ENCODE measurements around the gene WNT1. TPM values are rescaled to one million over a fixed set of nuclear protein-coding genes. Genes with fewer than 3 reads are reported as not detected.

The WNT1 gene
- total and polyA plus RNA-seq, 7 experiments from 2014 or later = 0.24 to 1.5 (median 0.43) TPM; not detected in 2

GRCh38 chr12:49030119-49030518, 52.0 kb downstream of the WNT1 start:
- Histone ChIP-seq H3K4me3 (ENCODE audit: low read length) (no peak overlapping the region), H3K27me3 (ENCODE audit: control insufficient read depth in 2 of 2, insufficient read depth in 2 of 2, low read length in 2 of 2) (no peaks in the 10 kb centered on the region), H3K27ac (ENCODE audit: low read depth, low read length) (no peak overlapping the region), H3K9me3 (ENCODE audit: control insufficient read depth in 2 of 3, low read length in 3 of 3) (no peaks in the 10 kb centered on the region), H3K4me1 (ENCODE audit: control insufficient read depth in 2 of 2, insufficient read depth in 2 of 2, low read length in 2 of 2) (no peaks in the 10 kb centered on the region), H3K36me3 (ENCODE audit: control insufficient read depth in 2 of 3, insufficient read depth in 3 of 3, low read length in 3 of 3) (peaks cover 16 to 84% (median 19%) of the 10 kb centered on the region in 3 experiments)
- Mint-ChIP-seq H3K4me1 (peaks cover 0 to 10% (median 0%) of the 10 kb centered on the region in 7 donors), H3K36me3 (peaks cover under 1 to 28% (median 11%) of the 10 kb centered on the region in 5 donors), H3K27me3 (no peaks in the 10 kb centered on the region), H3K4me3 (no peak overlapping the region), H3K27ac (peak overlapping the region in 2 of 9 donors; percentile 71 to 84), H3K9me3 (no peaks in the 10 kb centered on the region)
- DNase-seq (no peak), ATAC-seq (no peak)
- ChIA-PET CTCF (interaction anchor here (0.6 kb wide), 1 partner anchor 17 kb away, joined by 3 read pairs; no protein-coding TSS in a partner anchor), POLR2A (no interaction called here)
- intact Hi-C loops (cut with micrococcal nuclease) = no loop called here

GRCh38 chr12:49030714-49031572, 52.8 kb downstream of the WNT1 start:
- POLR2A ChIA-PET = interaction anchor here (0.6 to 0.9 kb wide), 3 partner anchors 10 to 179 kb away, joined by 3 to 5 read pairs (median 3); partner anchors contain the start of gene DDX23
- CTCF ChIA-PET = interaction anchor here (0.6 kb wide), 1 partner anchor 16 kb away, joined by 3 read pairs; no protein-coding TSS in a partner anchor
- intact Hi-C loops (cut with micrococcal nuclease) = no loop called here
- peaks cover 10 to 82% (median 11%) of the 10 kb centered on the region in 3 experiments for H3K36me3 ChIP-seq (ENCODE audit: control insufficient read depth in 2 of 3, insufficient read depth in 3 of 3, low read length in 3 of 3)
- H3K27ac ChIP-seq (ENCODE audit: low read depth, low read length) = no peak overlapping the region
- ATAC-seq = no peak
- peak overlapping the region in 4 of 9 donors; percentile 23 to 58 (median 36) for H3K27ac Mint-ChIP-seq
- H3K27me3 Mint-ChIP-seq = no peaks in the 10 kb centered on the region
- H3K27me3 ChIP-seq (ENCODE audit: control insufficient read depth in 2 of 2, insufficient read depth in 2 of 2, low read length in 2 of 2) = no peaks in the 10 kb centered on the region
- H3K4me3 Mint-ChIP-seq = no peak overlapping the region
- H3K4me1 Mint-ChIP-seq = peaks cover 0 to 10% (median 0%) of the 10 kb centered on the region in 7 donors
- DNase-seq = no peak
- H3K4me1 ChIP-seq (ENCODE audit: control insufficient read depth in 2 of 2, insufficient read depth in 2 of 2, low read length in 2 of 2) = no peaks in the 10 kb centered on the region
- H3K4me3 ChIP-seq (ENCODE audit: low read length) = no peak overlapping the region
- H3K9me3 ChIP-seq (ENCODE audit: control insufficient read depth in 2 of 3, low read length in 3 of 3) = no peaks in the 10 kb centered on the region
- no peaks in the 10 kb centered on the region for H3K9me3 Mint-ChIP-seq
- H3K36me3 Mint-ChIP-seq = peaks cover 0 to 23% (median 6%) of the 10 kb centered on the region in 5 donors

- H3K27ac ChIP-seq (ENCODE audit: low read depth, low read length) = no peak overlapping the region
- H3K9me3 ChIP-seq (ENCODE audit: control insufficient read depth in 2 of 3, low read length in 3 of 3) = no peaks in the 10 kb centered on the region
- CTCF ChIA-PET = interaction anchor here (0.6 kb wide), 1 partner anchor 54 kb away, joined by 3 read pairs; no protein-coding TSS in a partner anchor
- H3K36me3 Mint-ChIP-seq = peaks cover 0 to 16% (median 6%) of the 10 kb centered on the region in 5 donors
- no peak overlapping the region for H3K4me3 Mint-ChIP-seq
- H3K4me1 Mint-ChIP-seq = peaks cover 0 to 10% (median 0%) of the 10 kb centered on the region in 7 donors
- H3K4me3 ChIP-seq (ENCODE audit: low read length) = no peak overlapping the region
- no peak overlapping the region for H3K27ac Mint-ChIP-seq
- intact Hi-C loops (cut with micrococcal nuclease) = no loop called here
- H3K27me3 Mint-ChIP-seq = no peaks in the 10 kb centered on the region
- DNase-seq (no peak), ATAC-seq (no peak)
- peaks cover 8 to 78% (median 10%) of the 10 kb centered on the region in 3 experiments for H3K36me3 ChIP-seq (ENCODE audit: control insufficient read depth in 2 of 3, insufficient read depth in 3 of 3, low read length in 3 of 3)
- no peaks in the 10 kb centered on the region for H3K9me3 Mint-ChIP-seq
- POLR2A ChIA-PET = interaction anchor here (0.6 to 0.9 kb wide), 2 partner anchors 11 to 179 kb away, joined by 3 to 5 read pairs; partner anchors contain the start of gene DDX23
- H3K4me1 ChIP-seq (ENCODE audit: control insufficient read depth in 2 of 2, insufficient read depth in 2 of 2, low read length in 2 of 2) = no peaks in the 10 kb centered on the region
- H3K27me3 ChIP-seq (ENCODE audit: control insufficient read depth in 2 of 2, insufficient read depth in 2 of 2, low read length in 2 of 2) = no peaks in the 10 kb centered on the region
Measured at GRCh38 chr12:49031573-49032161, 53.5 kb downstream of the WNT1 start.

Other genes with a start within 250 kb of the WNT1 start
- gene ADCY6, start 189.2 kb upstream of the WNT1 start, total RNA-seq = under 1 TPM in 3 of 5 experiments, not detected in 2; 0.07 to 0.22 (median 0.08) TPM
- gene ADCY6, start 189.2 kb upstream of the WNT1 start, polyA plus RNA-seq = not detected
- gene CACNB3, start 159.8 kb upstream of the WNT1 start, total RNA-seq = 10 to 100 TPM in 1 of 5 experiments, 1 to 10 TPM in 4; 2.2 to 14.7 (median 5.5) TPM
- gene CACNB3, start 159.8 kb upstream of the WNT1 start, polyA plus RNA-seq = 1 to 10 TPM in 1 of 2 donors, under 1 TPM in 1; 0.89 to 1.5 TPM
- 100 to 1,000 TPM in 3 of 5 experiments, 10 to 100 TPM in 2; 84.0 to 160 (median 127) TPM for gene DDX23, start 126.2 kb upstream of the WNT1 start, total RNA-seq
- gene DDX23, start 126.2 kb upstream of the WNT1 start, polyA plus RNA-seq = 10 to 100 TPM; 32.8 to 65.6 TPM
- 10 to 100 TPM in 1 of 5 experiments, 1 to 10 TPM in 4; 1.1 to 13.5 (median 2.3) TPM for gene RND1, start 112.5 kb upstream of the WNT1 start, total RNA-seq
- under 1 TPM; 0.17 to 0.94 TPM for gene RND1, start 112.5 kb upstream of the WNT1 start, polyA plus RNA-seq
- gene FKBP11, start 52.8 kb upstream of the WNT1 start, total RNA-seq = 10 to 100 TPM; 40.3 to 55.7 (median 48.5) TPM
- 10 to 100 TPM; 74.2 to 83.7 TPM for gene FKBP11, start 52.8 kb upstream of the WNT1 start, polyA plus RNA-seq
- gene ARF3, start 20.8 kb upstream of the WNT1 start, total RNA-seq = 100 to 1,000 TPM in 1 of 5 experiments, 10 to 100 TPM in 4; 48.7 to 137 (median 56.1) TPM
- 10 to 100 TPM; 15.9 to 21.9 TPM for gene ARF3, start 20.8 kb upstream of the WNT1 start, polyA plus RNA-seq
- gene WNT10B, start 6.6 kb upstream of the WNT1 start, total RNA-seq = 10 to 100 TPM in 1 of 5 experiments, 1 to 10 TPM in 4; 1.8 to 10.7 (median 7.5) TPM
- gene WNT10B, start 6.6 kb upstream of the WNT1 start, polyA plus RNA-seq = under 1 TPM; 0.07 to 0.15 TPM
- gene DDN, start 21.1 kb downstream of the WNT1 start, total RNA-seq = under 1 TPM in 3 of 5 experiments, not detected in 2; 0.19 to 0.71 (median 0.27) TPM
- gene DDN, start 21.1 kb downstream of the WNT1 start, polyA plus RNA-seq = not detected
- 10 to 100 TPM; 34.0 to 74.4 (median 50.6) TPM for gene PRKAG1, start 40.5 kb downstream of the WNT1 start, total RNA-seq
- gene PRKAG1, start 40.5 kb downstream of the WNT1 start, polyA plus RNA-seq = 10 to 100 TPM; 39.4 to 49.6 TPM
- 100 to 1,000 TPM; 129 to 167 (median 151) TPM for gene KMT2D, start 82.5 kb downstream of the WNT1 start, total RNA-seq
- 10 to 100 TPM in 1 of 2 donors, 1 to 10 TPM in 1; 6.6 to 26.4 TPM for gene KMT2D, start 82.5 kb downstream of the WNT1 start, polyA plus RNA-seq
- gene RHEBL1, start 91.7 kb downstream of the WNT1 start, total RNA-seq = 1 to 10 TPM; 1.8 to 9.4 (median 3.3) TPM
- 1 to 10 TPM; 1.8 to 3.8 TPM for gene RHEBL1, start 91.7 kb downstream of the WNT1 start, polyA plus RNA-seq
- under 1 TPM; 0.24 to 0.91 (median 0.76) TPM for gene DHH, start 116.5 kb downstream of the WNT1 start, total RNA-seq
- gene DHH, start 116.5 kb downstream of the WNT1 start, polyA plus RNA-seq = not detected
- gene LMBR1L, start 132.5 kb downstream of the WNT1 start, total RNA-seq = 100 to 1,000 TPM in 4 of 5 experiments, 10 to 100 TPM in 1; 67.4 to 328 (median 263) TPM
- gene LMBR1L, start 132.5 kb downstream of the WNT1 start, polyA plus RNA-seq = 10 to 100 TPM; 40.7 to 58.6 TPM
- 1,000 to 10,000 TPM in 1 of 5 experiments, 100 to 1,000 TPM in 4; 124 to 1,463 (median 279) TPM for gene TUBA1B, start 153.1 kb downstream of the WNT1 start, total RNA-seq
- gene TUBA1B, start 153.1 kb downstream of the WNT1 start, polyA plus RNA-seq = 100 to 1,000 TPM; 473 to 648 TPM
- 100 to 1,000 TPM in 2 of 5 experiments, 10 to 100 TPM in 3; 61.8 to 492 (median 98.8) TPM for gene TUBA1A, start 210.8 kb downstream of the WNT1 start, total RNA-seq
- 100 to 1,000 TPM; 176 to 178 TPM for gene TUBA1A, start 210.8 kb downstream of the WNT1 start, polyA plus RNA-seq